ENCODE data around the gene MGAT2. TPM values are rescaled to one million over a fixed set of nuclear protein-coding genes. Genes with fewer than 3 reads are reported as not detected.

The MGAT2 gene
- 58.2 and 59.5 TPM in 2 replicates for total RNA-seq

DNA sequence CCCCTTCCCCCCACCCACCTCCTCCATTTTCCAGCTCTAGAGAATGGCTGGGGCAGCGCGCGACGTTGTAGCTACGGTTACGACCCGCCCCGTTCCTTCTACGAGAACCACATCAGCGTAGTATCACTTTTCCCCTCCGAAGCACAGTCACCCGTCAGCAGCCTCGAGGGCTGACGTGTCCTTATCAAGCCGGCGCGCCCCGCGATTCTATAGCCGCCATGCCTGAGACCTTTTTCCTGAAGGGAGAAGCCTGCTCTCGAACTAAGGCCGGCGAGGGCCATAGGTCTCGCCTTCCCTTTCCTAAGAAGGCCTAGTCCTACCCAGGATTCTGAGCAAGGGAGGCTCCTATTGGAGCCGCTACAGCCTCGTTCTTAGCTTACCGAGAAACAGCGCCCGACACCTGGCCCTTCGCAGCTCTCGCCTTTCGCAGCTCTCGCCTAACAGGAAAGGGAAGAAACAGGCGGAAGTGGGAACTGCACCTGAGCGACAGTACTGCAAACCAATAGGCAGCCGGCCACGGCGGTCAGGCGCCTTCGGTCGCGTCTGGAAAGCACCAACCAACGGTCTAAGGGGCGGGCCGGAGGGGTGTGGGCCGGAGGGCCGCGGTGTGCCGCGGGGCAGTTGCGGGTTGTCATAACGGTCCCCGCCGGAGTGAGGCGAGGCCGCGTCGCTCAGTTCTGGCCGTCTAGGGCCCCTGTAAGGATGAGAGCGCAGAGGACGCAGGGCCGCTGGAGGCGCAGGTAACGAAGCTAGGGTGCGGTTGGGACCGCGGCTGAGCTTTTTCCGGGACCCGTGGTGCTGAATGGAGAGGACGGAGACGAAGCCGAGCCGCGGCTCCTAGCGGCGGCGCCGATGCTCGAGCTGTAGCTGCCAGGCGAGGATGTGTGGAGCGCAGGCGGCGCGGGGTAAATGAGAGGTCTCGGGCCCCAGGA, at the start of gene MGAT2, which contains the start of gene RPL36AL:
Gene MGAT2, plus strand, starts transcription at position 618 of the 932 bp plus-strand sequence. CDS start 470 bp downstream, outside the sequence.
Gene RPL36AL, minus strand, starts transcription at position 445 of the 932 bp plus-strand sequence. CDS start 1,522 bp downstream, outside the sequence.
- DNase-seq (ENCODE audit: low read depth in 2 of 2), result peak; percentile 97 to 99

DNA sequence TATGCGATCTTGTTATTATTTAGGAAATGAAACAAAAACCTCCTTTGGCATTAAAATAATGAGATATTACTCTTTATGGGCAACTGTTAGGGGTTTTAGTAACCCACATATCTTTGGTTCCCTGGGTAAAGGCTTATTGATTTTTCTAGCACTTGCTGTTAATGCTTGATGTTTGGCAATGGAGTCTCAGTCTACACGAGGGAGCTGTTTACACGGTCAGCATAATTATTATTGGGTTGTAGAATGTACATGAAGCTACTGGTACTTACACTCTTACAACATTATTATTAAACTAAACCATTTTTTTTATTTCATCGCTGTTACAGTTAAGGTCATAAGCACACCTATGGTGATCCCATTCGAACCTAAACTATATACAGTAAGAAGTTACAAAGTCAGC, 46.6 kb upstream of the MGAT2 start:
- DNase-seq (ENCODE audit: low read depth in 2 of 2), result no peak

DNA sequence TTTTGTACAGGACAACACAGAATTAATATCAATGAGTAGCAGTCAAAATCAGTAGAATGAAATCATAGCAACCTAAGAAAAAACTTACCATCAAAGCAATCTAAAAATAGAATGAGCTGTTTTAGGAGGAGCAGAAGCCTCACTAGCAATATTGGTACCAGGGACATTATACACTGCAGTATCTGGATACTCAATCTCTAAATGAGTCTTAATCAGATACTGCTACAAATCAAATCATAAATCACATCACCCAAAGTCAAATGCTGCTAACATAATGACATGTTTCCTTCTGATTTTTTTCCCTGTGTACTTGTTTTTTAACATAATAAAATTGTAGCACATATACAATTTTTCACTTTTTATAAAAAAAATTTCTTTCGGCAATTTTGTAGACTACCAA, 42.5 kb upstream of the MGAT2 start:
- DNase-seq (ENCODE audit: low read depth in 2 of 2), result no peak

DNA sequence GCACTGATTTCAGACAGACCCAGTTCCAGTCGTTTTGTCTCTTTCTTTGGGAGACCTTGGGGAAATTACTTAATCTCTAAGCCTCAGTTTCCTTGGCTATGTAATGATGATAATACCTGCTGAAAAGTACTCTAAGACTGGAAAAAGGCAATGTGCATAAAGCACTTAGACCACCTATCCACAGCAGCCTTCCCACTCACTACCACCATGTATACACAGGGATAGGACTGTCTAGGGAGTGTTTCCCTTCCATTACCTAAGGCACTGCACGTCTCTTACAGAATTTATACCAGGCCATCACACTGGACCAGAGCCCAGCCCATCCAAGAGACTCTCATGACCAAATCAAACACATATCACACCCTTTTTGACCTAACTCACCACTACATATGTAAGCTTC, 40.8 kb upstream of the MGAT2 start:
- no peak for DNase-seq (ENCODE audit: low read depth in 2 of 2)

DNA sequence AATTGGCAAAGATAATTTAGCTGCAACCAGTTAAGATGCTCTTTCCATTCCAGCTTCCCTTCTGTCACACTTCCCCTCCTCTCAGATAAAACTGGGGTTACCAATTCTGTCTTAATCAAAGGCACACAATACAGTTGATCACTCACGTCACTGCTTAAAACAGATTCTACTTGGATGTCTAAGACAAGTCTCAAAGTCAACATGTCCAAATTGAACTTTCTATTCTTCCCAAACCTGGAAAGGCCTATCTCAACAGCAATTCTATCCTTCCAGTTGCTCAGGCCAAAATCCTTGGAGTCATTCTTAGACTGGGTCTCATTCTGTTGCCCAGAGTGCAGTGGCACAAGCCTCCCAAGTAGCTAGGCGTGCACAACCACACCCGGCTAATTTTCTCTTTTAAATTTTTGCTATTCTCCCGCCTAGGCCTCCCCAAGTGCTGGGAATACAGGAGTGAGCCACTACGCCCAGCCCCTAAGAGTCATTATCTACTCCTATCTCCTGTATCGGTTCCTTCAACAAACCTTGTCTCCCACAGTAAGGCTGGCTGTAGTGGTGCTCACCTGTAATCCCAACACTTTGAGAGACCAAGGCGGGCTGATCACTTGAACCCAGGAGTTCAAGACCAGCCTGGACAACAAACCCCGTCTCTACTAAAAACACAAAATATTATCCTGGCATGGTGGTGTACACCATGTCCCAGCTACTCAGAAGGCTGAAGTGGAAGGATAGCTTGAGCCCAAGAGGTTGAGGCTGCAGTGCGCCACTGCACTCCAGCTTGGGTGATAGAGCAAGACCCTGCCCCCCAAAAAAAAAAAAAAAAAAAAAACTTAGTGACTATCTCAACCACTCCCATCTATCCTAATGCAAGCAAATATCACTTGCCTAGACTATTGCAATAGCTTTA, 39.1 kb upstream of the MGAT2 start:
- no peak for DNase-seq (ENCODE audit: low read depth in 2 of 2)

DNA sequence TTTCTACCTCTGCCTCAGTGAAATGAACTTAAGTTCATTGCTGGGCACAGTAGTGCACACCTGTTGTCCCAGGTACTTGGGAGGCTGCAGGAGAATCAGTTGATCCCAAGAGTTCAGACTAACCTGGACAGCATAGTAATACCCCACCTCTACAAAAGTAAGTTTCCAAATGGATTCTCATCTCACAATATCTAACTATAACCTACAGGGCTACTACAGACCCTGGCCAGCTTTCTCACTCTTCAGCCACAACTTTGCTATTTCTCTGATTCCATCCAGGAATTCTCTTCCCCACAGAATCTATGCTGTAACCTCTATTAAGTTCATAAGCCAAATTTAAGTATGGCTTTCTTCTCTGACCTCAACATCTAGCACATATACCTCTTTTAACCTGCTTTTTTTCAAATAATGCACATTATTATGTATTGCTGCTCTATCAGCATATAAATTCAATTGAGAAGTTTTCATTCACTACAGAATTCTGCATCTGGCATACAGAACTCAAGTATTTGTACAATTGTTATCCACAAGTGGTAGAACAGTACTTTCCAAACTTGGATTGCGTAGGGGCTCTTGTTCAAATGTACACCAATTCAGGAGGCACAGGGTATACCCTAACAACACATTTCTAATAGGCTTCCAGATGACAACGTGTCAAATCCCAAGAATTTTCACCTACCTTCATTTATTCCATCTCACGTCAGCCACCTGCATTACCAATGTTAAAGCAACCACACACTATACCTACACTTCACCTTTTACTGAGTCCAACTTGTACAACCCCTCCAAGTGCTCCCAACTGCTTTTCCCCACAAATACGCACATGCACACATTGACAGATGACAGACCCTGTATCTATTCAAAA, 38.3 kb upstream of the MGAT2 start:
- DNase-seq (ENCODE audit: low read depth in 2 of 2), result no peak

DNA sequence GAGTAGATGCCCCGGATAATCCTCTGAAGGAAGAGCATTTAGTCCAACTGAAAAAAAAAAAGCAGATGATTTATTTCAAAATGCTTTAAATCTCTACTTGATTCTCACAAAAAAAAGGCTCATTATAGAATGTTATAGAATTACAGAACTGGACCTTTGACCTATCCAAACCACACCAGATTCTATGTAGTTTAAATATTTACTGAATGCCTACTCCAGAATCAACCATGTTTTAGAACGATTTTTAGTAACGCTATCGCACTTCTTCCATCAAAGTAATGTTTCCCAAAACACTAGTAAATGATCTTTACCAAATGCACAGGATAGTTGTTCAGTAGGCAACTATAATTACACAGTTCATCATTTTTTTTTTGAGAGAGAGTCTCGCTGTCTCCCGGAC, 37.0 kb upstream of the MGAT2 start:
- DNase-seq (ENCODE audit: low read depth in 2 of 2), result no peak

DNA sequence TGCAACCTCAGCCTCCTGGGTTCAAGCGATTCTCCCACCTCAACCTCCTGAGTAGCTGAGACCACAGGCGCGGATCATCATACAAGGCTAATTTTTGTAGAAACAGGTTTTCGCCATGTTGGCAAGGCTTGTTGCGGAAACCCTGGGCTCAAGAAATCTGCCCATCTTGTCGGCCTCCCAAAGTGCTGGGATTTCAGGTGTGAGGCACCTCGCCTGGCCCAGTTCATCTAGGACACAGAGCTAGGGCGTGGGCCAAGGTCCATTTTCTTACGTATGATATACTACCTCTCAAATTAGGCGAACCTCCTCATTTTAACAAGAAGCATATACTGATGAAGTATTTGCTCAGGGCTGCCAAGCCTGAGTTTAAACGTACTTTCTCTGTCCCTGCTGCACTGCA, 36.5 kb upstream of the MGAT2 start:
- no peak for DNase-seq (ENCODE audit: low read depth in 2 of 2)

DNA sequence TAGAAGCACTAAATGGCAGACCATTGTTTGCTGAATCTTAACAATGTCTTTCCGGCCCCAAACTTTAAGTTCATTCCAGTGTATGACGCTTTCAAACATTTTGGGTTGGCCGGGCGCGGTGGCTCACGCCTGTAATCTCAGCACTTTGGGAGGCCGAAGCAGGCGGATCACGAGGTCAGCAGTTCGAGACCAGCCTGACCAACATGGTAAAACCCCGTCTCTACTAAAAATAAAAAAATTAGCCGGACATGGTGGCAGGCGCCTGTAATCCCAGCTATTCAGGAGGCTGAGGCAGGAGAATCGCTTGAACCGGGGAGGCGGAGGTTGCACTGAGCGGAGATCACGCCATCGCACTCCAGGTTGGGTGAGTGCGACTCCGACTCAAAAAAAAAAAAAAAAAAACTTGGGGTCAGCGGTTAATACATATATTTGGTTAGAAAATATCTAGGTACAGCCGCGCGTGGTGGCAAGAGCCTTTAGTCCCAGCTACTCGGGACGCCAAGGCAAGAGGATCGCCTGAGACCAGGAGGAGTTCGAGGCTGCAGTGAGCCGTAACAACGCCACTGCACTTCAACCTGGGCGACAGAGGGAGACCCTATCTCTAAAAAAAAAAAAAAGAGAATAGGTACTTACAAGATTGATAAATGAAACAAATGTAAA, 35.5 kb upstream of the MGAT2 start:
- peak in 1 of 2 donors; percentile 8 for DNase-seq (ENCODE audit: low read depth in 2 of 2)

DNA sequence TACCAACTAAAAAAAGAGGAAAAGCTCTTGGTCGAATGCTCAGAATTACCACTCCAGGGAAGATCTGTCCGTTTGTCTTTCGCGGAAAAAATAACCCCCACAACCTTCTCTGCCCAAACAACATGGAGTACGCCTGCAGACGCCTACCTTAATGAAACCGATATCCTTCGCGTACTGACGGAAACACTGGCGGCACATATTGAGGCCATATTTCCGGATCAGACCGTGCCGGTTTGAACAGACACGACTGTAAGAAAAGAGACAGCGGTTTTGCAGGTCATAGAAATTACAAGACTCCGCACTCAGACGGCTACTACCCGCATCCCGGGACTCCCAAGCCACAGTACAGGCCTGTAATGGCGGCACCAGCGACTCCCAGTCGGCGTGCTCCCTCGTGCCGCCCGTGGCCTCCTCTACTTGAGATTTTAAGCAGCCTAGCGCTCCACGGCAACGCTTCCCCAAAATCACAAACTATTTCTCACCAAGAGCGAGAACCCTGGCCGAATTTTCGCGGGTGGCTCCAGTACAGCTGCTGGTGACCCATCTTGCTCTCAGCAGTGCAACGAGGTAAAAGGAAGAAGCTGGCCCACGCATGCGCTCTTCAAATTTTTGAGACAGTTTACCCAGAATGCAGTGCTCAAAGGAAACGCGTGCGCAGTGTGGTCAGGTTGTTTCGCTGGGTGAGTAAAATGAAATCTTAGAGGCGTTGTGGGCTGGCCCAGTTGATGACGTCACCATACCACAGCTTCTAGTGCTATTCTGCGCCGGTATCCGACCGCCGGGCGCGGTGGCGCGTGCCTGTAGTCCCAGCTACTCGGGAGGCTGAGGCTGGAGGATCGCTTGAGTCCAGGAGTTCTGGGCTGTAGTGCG, 34.6 kb upstream of the MGAT2 start, which contains the start of gene RPS29:
Gene RPS29, minus strand, starts transcription at position 578 of the 870 bp plus-strand sequence. Its CDS starts 34 bp downstream, at position 544.
- DNase-seq (ENCODE audit: low read depth in 2 of 2), result peak; percentile 99

DNA sequence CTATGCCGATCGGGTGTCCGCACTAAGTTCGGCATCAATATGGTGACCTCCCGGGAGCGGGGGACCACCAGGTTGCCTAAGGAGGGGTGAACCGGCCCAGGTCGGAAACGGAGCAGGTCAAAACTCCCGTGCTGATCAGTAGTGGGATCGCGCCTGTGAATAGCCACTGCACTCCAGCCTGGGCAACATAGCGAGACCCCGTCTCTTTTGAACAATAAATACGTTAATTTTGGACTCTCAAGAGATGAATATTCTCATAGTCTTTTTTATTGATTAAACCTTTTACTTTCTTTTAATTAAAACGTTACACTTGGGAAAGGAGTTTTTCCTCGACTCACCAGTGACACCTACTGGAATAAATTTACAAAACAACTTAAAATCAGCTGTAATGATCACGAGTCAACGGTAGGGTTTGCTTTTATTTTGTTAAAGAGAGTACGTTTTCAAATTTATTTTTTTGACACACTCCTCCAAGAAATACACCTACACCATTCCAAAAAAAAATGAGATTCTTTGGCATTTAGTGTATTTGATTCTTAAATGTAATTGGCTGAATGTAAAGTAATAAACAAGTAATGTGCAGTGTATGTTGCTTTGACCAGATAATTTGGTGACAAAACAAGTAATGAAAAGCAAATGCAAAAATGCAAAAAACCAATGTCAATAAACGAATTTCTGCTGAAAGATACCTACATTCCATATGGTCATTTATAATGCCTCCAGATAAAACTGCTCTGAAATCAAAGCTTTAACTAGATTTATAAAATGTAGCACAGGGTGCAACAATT, 33.7 kb upstream of the MGAT2 start:
- DNase-seq (ENCODE audit: low read depth in 2 of 2), result peak; percentile 72 to 74

DNA sequence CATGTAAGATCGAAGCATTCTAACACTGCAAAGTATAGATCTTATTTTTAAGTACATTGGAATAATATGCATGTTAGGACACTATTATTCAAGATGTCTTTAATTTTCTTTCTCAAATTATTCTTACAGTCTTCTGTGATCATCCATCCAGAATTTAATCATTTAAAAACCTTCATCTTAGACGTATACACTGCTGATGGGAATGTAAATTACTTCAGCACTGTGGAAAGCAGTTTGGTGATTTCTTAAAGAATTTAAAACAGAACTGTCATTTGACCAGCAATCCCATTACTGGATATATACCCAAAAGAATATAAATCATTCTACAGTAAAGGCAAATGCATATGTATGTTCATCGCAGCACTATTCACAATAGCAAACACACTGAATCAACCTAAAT, 31.2 kb upstream of the MGAT2 start:
- DNase-seq (ENCODE audit: low read depth in 2 of 2), result no peak

DNA sequence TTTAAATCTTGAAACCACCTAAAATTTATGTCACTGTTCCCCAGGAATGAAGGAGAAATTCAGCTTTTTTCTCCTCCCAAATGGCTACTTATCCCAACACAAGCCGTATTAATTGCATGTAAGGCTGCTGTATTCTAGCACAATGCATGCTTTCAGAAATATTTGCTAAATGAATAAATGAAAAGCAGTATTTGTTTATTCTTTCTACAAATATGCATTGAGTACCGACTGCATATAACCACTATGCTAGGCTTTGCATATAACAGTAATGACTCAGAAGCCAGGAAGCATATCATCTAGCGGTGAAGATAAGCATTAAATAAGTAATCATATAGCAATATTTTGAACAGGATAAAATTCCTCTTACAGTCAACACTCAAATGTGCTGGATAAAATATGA, 27.6 kb upstream of the MGAT2 start:
- DNase-seq (ENCODE audit: low read depth in 2 of 2), result no peak

DNA sequence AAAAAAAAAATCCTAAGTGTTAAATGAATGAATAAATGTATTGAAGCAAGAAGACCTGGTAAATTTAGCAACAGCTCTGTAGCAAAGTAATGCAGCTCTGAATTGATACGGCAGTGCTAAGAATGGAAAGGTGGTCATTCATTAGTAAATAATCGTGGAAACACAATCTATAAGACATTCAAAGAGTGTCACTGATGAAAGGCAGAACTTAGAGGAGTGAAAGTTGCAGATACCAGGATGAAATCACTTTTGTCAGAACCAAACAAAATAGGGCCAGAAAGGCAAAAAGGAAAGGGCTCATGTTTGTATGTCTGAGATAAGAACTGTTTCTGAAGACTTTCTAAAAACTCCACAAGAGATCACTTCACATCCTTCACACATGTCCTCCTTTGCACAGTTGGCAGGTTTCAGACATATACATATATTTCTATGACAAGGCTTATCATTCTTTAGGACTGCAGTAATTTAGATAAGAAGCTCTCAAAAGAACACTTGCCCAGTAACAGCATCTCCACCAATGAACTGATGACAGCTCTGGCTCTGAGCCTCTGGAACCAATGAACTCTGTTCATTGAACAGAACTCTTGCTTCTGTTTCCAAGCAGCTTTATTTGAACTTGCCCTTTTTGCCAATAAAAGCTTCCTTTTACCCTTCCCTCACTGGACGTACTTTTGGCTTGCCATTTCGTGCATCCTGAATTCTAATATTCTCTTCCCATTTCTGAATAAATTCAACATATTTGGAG, 26.1 kb upstream of the MGAT2 start:
- peak in 1 of 2 donors; percentile 79 for DNase-seq (ENCODE audit: low read depth in 2 of 2)

DNA sequence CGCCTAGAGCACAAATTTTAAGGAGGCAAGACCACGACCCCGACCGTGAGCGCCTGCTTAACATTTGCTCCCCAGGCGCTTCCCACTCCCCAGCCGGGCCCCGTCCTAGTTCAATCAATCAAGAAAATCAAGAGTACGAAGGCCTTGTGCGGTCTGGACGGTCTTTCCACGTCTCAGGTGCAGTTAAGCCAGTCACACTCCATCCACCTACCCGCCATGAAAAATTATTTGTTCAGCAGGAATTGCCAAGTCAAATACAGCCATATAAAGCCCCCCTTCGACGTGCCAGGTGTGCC, 22.5 kb upstream of the MGAT2 start:
- no peak for DNase-seq (ENCODE audit: low read depth in 2 of 2)

DNA sequence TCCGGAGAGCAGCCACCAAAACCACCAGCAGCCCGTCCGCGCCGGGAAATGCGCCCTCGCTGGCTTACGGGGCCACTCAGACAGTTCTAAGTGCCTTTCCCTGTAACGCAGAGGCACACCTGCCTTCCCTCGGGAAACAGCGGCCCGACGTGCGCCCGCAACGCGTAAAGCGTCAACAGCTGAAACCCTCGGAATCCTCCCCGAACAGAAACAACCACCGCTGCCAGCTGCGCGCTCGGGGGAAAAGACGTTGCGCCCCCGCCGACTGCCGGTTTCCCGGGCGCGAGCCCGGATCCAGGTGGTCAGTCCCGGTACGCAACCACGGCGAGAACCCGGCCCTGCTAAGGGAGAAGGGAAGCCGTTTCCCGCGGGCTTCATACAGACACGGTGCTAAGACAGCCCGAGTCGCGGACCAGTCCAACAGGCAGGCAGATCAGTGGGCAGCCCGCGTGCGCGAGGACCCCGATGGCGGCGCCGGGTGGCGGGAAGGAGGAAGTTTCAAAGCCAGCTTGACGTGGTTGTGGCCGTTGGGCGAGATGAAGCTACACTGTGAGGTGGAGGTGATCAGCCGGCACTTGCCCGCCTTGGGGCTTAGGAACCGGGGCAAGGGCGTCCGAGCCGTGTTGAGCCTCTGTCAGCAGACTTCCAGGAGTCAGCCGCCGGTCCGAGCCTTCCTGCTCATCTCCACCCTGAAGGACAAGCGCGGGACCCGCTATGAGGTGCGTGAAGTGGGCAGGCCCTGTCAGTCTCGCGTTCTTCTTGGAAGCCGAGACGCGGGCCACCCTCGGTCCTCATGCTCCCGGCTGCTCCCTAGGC, 21.9 kb upstream of the MGAT2 start, which contains the start of gene LRR1:
Gene LRR1, plus strand, starts transcription at position 456 of the 816 bp plus-strand sequence. Its CDS starts 81 bp downstream, at position 537.
- peak; percentile 51 to 86 for DNase-seq (ENCODE audit: low read depth in 2 of 2)

DNA sequence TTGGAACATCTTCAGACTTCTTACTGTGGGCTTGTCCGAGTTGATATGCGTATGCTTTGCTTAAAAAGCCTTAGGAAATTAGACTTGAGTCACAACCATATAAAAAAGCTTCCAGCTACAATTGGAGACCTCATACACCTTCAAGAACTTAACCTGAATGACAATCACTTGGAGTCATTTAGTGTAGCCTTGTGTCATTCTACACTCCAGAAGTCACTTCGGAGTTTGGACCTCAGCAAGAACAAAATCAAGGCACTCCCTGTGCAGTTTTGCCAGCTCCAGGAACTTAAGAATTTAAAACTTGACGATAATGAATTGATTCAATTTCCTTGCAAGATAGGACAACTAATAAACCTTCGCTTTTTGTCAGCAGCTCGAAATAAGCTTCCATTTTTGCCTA, 13.0 kb upstream of the MGAT2 start:
- DNase-seq (ENCODE audit: low read depth in 2 of 2), result no peak
